ENCODE measurements around the gene DCT.

DCT gene

GRCh38 chr13:94444826-94445225 lies 34.7 kb downstream of the DCT start:
- no peak for DNase-seq

GRCh38 chr13:94435604-94436226 lies 43.8 kb downstream of the DCT start:
- no peak for DNase-seq

GRCh38 chr13:94433055-94433961 lies 46.2 kb downstream of the DCT start:
- no peak for DNase-seq

GRCh38 chr13:94431987-94432386 lies 47.5 kb downstream of the DCT start:
- DNase-seq, result no peak

GRCh38 chr13:94431574-94431973 lies 47.9 kb downstream of the DCT start:
- no peak for DNase-seq

GRCh38 chr13:94427313-94427953 lies 52.0 kb downstream of the DCT start:
- DNase-seq, result no peak

GRCh38 chr13:94419925-94420305 lies 59.6 kb downstream of the DCT start:
- DNase-seq, result no peak

- DNase-seq, result no peak
Observed at GRCh38 chr13:94419304-94419924, 60.1 kb downstream of the DCT start.

- DNase-seq, result no peak
Observed at GRCh38 chr13:94417294-94417693, 62.2 kb downstream of the DCT start.

GRCh38 chr13:94416454-94417080 lies 62.9 kb downstream of the DCT start:
- DNase-seq, result no peak

GRCh38 chr13:94415500-94416237 lies 63.8 kb downstream of the DCT start:
- no peak for DNase-seq

- no peak for DNase-seq
Observed at GRCh38 chr13:94414708-94415107, 64.8 kb downstream of the DCT start.

- no peak for DNase-seq
Observed at GRCh38 chr13:94414141-94414540, 65.3 kb downstream of the DCT start.

GRCh38 chr13:94413598-94413944 lies 65.9 kb downstream of the DCT start:
- DNase-seq, result no peak

- no peak for DNase-seq
Observed at GRCh38 chr13:94412870-94413597, 66.4 kb downstream of the DCT start.

GRCh38 chr13:94411747-94412146 lies 67.7 kb downstream of the DCT start:
- DNase-seq, result no peak

GRCh38 chr13:94408314-94409036 lies 71.0 kb downstream of the DCT start:
- no peak for DNase-seq

- DNase-seq, result no peak
Observed at GRCh38 chr13:94400874-94401273, 78.6 kb downstream of the DCT start.

- DNase-seq, result no peak
Observed at GRCh38 chr13:94399812-94400211, 79.7 kb downstream of the DCT start.

GRCh38 chr13:94395860-94396259 lies 83.6 kb downstream of the DCT start:
- DNase-seq, result no peak

GRCh38 chr13:94394723-94395122 lies 84.8 kb downstream of the DCT start:
- DNase-seq, result no peak
